Stimulated activated CD8-positive, alpha-beta memory T cell treated with anti-CD3 and anti-CD28 coated beads, Interleukin-4, amount 100 ng/mL, for 48 hours (primary cell): ENCODE data around the gene DCAF12.
A peak's percentile ranks its signal among the peaks of the same experiment; 100 is the strongest.
"Not testable (repeated sequence)": the region's sequence is repeated elsewhere in the genome, so short reads cannot be mapped to it uniquely, and the experiment has no call there.

Source experiments
- DNase-seq: peaks from one replicate; pipeline ENCODE4 v3.0.0-alpha.2; 2020

Gene DCAF12

GRCh38 chr9:34059281-34059680 is 67.2 kb downstream of the DCAF12 start:
- DNase-seq: no peak

- peak; percentile 29 for DNase-seq
Measured at GRCh38 chr9:34049630-34050384, 76.7 kb downstream of the DCAF12 start.

GRCh38 chr9:34048727-34049629 is 77.5 kb downstream of the DCAF12 start, which contains the start of gene UBAP2:
UBAP2 (minus strand) TSS chr9:34048887; CDS start chr9:34017148, 31,739 bp downstream.
- DNase-seq: peak; percentile 98

- peak; percentile 77 for DNase-seq
Measured at GRCh38 chr9:34047864-34048726, 78.4 kb downstream of the DCAF12 start.

- DNase-seq: no peak
Measured at GRCh38 chr9:34046784-34047379, 79.6 kb downstream of the DCAF12 start.

- DNase-seq: no peak
Measured at GRCh38 chr9:34045903-34046302, 80.6 kb downstream of the DCAF12 start.

GRCh38 chr9:34042074-34042473 is 84.4 kb downstream of the DCAF12 start:
- DNase-seq: not testable (repeated sequence)

GRCh38 chr9:34038851-34039250 is 87.6 kb downstream of the DCAF12 start:
- not testable (repeated sequence) for DNase-seq

- no peak for DNase-seq
Measured at GRCh38 chr9:34037626-34038025, 88.9 kb downstream of the DCAF12 start.

- no peak for DNase-seq
Measured at GRCh38 chr9:34036625-34037024, 89.9 kb downstream of the DCAF12 start.
